ENCODE data around the gene KIF2A. TPM values are rescaled to one million over a fixed set of nuclear protein-coding genes. Genes with fewer than 3 reads are reported as not detected.

The KIF2A gene
- total and polyA plus RNA-seq, 9 of the 15 experiments (the other 6 are each of a cell fraction or from before 2014, with no cell fraction given), result 42.6 to 126 (median 77.6) TPM

DNA sequence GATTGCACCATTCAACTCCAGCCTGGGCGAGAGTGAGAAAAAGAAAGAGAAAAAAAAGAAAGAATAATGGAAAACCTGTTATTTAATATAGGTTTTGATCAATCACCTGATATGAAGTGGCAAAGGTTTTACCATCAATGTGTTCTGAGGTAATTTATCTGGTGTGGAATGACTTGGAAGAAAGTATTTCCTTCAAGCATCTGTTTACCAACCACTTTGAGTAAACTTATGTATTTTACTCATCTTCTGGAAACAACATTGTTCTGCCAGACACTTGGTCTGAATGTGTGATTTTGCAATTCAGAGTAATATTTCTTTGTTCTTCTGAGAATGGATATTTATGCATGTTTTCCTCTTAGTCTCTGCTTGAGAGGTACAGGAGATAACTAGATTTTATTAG is 24.3 kb downstream of the KIF2A start:
- ATAC-seq (no peak), FAIRE-seq (no peak), DNase-seq (ENCODE audit: extremely low read depth in 1 of 4, low spot score in 3 of 4) (no peak)
- ChIA-PET CTCF (ENCODE audit: low intra/inter-chr PET ratio) (no interaction called here), POLR2A (no interaction called here)
- Histone ChIP-seq H3K4me1 (replicated peaks in 1 of 2; ENCODE audit: control insufficient read depth in 2 of 2, insufficient read depth in 2 of 2, low read length in 2 of 2) (peaks cover 8 to 25% of the 10 kb centered on the region in 2 experiments; a peak in 4 of 5 replicates), H3K27ac (ENCODE audit: extremely low read depth, low read depth, low read length) (no peak overlapping the region), H2AFZ (ENCODE audit: low read depth, low read length) (no peak overlapping the region), H3K79me2 (ENCODE audit: control insufficient read depth, insufficient read depth, low read length) (peaks cover 98% of the 10 kb centered on the region), H3K9me1 (ENCODE audit: control insufficient read depth, insufficient read depth, low read length) (no peaks in the 10 kb centered on the region), H3K9ac (ENCODE audit: insufficient read depth in 1 of 2, low read depth in 2 of 2, low read length in 2 of 2) (no peak overlapping the region), H3K9me3 (replicated peaks; ENCODE audit: control insufficient read depth, insufficient read depth, low read depth, low read length) (no peaks in the 10 kb centered on the region), H3K27me3 (ENCODE audit: control insufficient read depth in 2 of 2, insufficient read depth in 2 of 2, low read length in 2 of 2) (no peaks in the 10 kb centered on the region), H4K20me1 (replicated peaks; ENCODE audit: control insufficient read depth, insufficient read depth, low read length) (peaks cover 29% of the 10 kb centered on the region), H3K4me3 (no peak overlapping the region), H3K36me3 (ENCODE audit: control insufficient read depth, insufficient read depth, low read length) (peaks cover 25% of the 10 kb centered on the region), H3K4me2 (ENCODE audit: insufficient read depth, low read length) (no peak overlapping the region)
- intact Hi-C loops (cut with micrococcal nuclease) (no loop called here), in situ Hi-C loops (cut with MboI) (no loop called here)
- WGBS (ENCODE audit: insufficient coverage, low coverage, missing lambda C conversion rate), result 100% methylated on average over 1 of the region's 1 CpG
- no TSS peak for BruUV-seq (replicated peaks)
- no peak for TF ChIP-seq ZNF140 (CRISPR knock-in tag; IDR thresholded peaks at IDR 0.05)

DNA sequence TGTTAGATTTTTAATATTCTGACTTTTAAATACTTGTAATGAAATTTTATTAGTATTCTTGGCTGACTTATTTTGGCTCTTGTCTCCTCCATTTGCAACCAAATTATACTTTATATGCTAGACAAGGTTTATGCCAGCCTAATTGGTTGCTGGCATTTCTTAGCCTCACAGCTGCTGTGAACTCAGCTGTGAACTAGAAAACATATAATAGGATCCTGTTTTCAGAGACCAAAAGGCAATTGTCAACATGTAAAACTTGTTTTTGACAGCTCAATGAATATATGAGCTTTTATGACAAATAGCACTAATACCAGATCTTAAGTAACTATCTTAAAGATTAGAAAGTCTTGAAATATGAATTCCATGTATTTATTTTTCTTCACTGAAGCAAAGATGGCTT is 25.9 kb downstream of the KIF2A start:
- ATAC-seq (no peak), FAIRE-seq (no peak), DNase-seq (ENCODE audit: extremely low read depth in 1 of 4, low spot score in 3 of 4) (no peak)
- Histone ChIP-seq H3K4me2 (ENCODE audit: insufficient read depth, low read length) (no peak overlapping the region), H3K4me1 (replicated peaks in 1 of 2; ENCODE audit: control insufficient read depth in 2 of 2, insufficient read depth in 2 of 2, low read length in 2 of 2) (peaks cover 4 to 11% of the 10 kb centered on the region in 2 experiments; a peak in 4 of 5 replicates), H3K4me3 (no peak overlapping the region), H3K27me3 (ENCODE audit: control insufficient read depth in 2 of 2, insufficient read depth in 2 of 2, low read length in 2 of 2) (no peaks in the 10 kb centered on the region), H3K9me3 (replicated peaks; ENCODE audit: control insufficient read depth, insufficient read depth, low read depth, low read length) (no peaks in the 10 kb centered on the region), H3K9me1 (ENCODE audit: control insufficient read depth, insufficient read depth, low read length) (no peaks in the 10 kb centered on the region), H3K27ac (ENCODE audit: extremely low read depth, low read depth, low read length) (no peak overlapping the region), H3K79me2 (ENCODE audit: control insufficient read depth, insufficient read depth, low read length) (peaks cover 97% of the 10 kb centered on the region), H4K20me1 (replicated peaks; ENCODE audit: control insufficient read depth, insufficient read depth, low read length) (peaks cover 16% of the 10 kb centered on the region), H3K36me3 (ENCODE audit: control insufficient read depth, insufficient read depth, low read length) (peaks cover 23% of the 10 kb centered on the region), H3K9ac (ENCODE audit: insufficient read depth in 1 of 2, low read depth in 2 of 2, low read length in 2 of 2) (no peak overlapping the region), H2AFZ (ENCODE audit: low read depth, low read length) (no peak overlapping the region)
- TF ChIP-seq RBM25 (IDR thresholded peaks at IDR 0.05; ENCODE audit: low read depth, low read length, severe bottlenecking), result no peak
- TF ChIP-seq, protein P1, sequence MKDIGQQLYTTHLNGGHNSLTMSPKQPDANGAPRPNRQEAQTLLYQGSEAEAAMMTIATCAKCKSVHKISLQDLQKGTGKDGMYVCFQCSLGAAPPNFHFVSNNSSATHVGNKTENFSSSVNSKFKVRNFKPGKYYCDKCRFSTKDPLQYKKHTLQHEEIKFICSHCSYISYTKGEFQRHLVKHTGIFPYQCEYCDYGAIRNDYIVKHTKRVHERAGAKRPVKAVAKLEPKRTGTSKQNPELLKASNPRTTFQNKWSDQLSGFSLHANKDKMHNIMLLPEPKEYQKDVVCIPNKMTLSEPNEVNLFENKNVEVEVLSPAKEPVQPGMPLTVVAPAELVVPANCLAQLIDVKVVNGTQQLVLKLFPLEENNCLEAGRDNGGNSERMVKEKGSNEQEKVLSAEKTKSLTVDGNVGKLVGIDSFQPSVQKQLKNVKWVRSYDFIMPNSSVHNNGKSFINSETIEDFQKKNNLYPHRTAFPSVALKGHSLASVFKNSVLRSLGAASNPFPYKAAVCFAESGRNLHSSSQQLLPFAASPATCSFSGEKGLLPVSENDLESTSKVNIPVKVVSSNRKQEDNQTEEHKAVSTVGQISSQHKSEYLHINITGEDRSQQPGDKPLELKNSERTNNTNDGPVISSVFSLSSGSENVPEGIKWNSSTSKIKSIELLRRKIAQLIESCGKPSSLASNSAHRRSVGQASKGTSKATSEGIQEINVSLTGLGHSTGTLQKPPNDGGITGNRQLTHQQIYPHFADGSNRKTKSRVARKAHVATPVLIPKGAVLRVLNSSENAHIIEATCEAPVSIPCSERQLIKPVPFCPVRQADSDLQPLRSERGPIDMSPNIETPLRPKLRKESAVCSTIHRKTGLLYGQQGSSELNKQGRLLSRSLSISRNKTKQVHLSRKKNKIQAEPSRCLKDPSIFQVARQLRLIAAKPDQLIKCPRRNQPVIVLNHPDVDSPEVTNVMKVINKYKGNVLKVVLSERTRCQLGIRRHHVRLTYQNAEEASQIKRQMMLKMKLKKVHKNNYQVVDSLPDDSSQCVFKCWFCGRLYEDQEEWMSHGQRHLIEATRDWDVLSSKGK (CRISPR knock-in tag; IDR thresholded peaks at IDR 0.05), result no peak
- TF ChIP-seq WHSC1 (IDR thresholded peaks at IDR 0.05; ENCODE audit: low read length), result no peak
- TF ChIP-seq, protein P2, sequence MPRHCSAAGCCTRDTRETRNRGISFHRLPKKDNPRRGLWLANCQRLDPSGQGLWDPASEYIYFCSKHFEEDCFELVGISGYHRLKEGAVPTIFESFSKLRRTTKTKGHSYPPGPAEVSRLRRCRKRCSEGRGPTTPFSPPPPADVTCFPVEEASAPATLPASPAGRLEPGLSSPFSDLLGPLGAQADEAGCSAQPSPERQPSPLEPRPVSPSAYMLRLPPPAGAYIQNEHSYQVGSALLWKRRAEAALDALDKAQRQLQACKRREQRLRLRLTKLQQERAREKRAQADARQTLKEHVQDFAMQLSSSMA (CRISPR knock-in tag; IDR thresholded peaks at IDR 0.05), result no peak
- no peak for TF ChIP-seq GATAD2B (IDR thresholded peaks at IDR 0.05; ENCODE audit: borderline replicate concordance)
- TF ChIP-seq TAF15 (IDR thresholded peaks at IDR 0.05; ENCODE audit: low read depth, low read length), result no peak
- no TSS peak for BruUV-seq (replicated peaks)
- intact Hi-C loops (cut with micrococcal nuclease) (no loop called here), in situ Hi-C loops (cut with MboI) (no loop called here)
- ChIA-PET POLR2A (interaction anchor here (1.2 to 1.4 kb wide), 2 partner anchors 16 to 72 kb away, joined by 3 to 4 read pairs; partner anchors contain the start of gene DIMT1), CTCF (ENCODE audit: low intra/inter-chr PET ratio) (no interaction called here)
